K562 (cell line): Measurements from ENCODE around the gene GTF2A1L. TPM values are rescaled to one million over a fixed set of nuclear protein-coding genes. Genes with fewer than 3 reads are reported as not detected.

Source experiments
- ATAC-seq: fragments of 200-7000 bp; cut with Tn5 transposase; 3 replicates; pipeline ENCODE4 v1.9.1; 2020; ENCODE audit warnings: moderate library complexity
- BruUV-seq: library from RNA; stranded (reverse); fragments of 400-500 nt; replicated peaks from 2 replicates; lab custom pipeline; 2021; lab: Mats Ljungman, UMichigan
- CTCF ChIA-PET: fragments of 300-600 bp; formaldehyde crosslinking; extraction: SDS; loops from one replicate; lab custom pipeline; 2021; ENCODE audit warnings: low intra/inter-chr PET ratio; lab: Yijun Ruan, JAX
- POLR2A ChIA-PET: fragments of 300-600, 350-650 bp; sonication (Branson Sonifier 250); formaldehyde crosslinking; extraction: SDS; loops from one replicate; lab custom pipeline; 2021; ENCODE audit warnings: antibody characterized with exemption, inconsistent platforms; lab: Yijun Ruan, JAX
- DNase-seq, 4 experiments: peaks; one replicate each; pipeline versions ENCODE4 v3.0.0 to v3.0.0-alpha.2; 2011 to 2018; ENCODE audit warnings: low spot score in 3 of 4, mixed read lengths in 3 of 4; ENCODE audit errors: extremely low read depth in 1 of 4
- FAIRE-seq: peaks from 2 replicates; lab custom pipeline; 2011; peaks lifted over from hg19 to GRCh38; lab: Jason Lieb, UNC
- H2AFZ ChIP-seq: 2 replicates; pipeline ENCODE4 v1.6.0; 2011; ENCODE audit warnings: low read depth, low read length, control low read depth, inconsistent platforms
- H3K27ac ChIP-seq: fragments of 200-600 bp; 3 replicates; pipeline ENCODE4 v1.8.0; 2011; ENCODE audit warnings: low read depth, mild to moderate bottlenecking, control low read depth, inconsistent platforms, low read length, moderate library complexity, mixed read lengths; ENCODE audit errors: extremely low read depth
- H3K27me3 ChIP-seq, 2 experiments: fragments of 300-600 bp in 1 of 2; 2 replicates in 1 of 2; 3 replicates in 1 of 2; pipeline versions ENCODE4 v1.6.0 to v1.8.0; 2011; ENCODE audit warnings: inconsistent platforms in 2 of 2, low read length in 2 of 2, mild to moderate bottlenecking in 1 of 2, mixed read lengths in 1 of 2, moderate library complexity in 1 of 2; ENCODE audit not compliant: control insufficient read depth in 2 of 2, insufficient read depth in 2 of 2
- H3K36me3 ChIP-seq: fragments of 300-600 bp; 3 replicates; pipeline ENCODE4 v1.8.0; 2011; ENCODE audit warnings: mild to moderate bottlenecking, low read length, inconsistent platforms; ENCODE audit not compliant: control insufficient read depth, insufficient read depth
- H3K4me1 ChIP-seq, 2 experiments: fragments of 200-600 bp in 1 of 2; replicated peaks in 1 of 2; 2 replicates in 1 of 2; 3 replicates in 1 of 2; pipeline versions ENCODE4 v1.5.1 to v1.8.0; 2011; ENCODE audit warnings: inconsistent platforms in 2 of 2, low read length in 2 of 2, mild to moderate bottlenecking in 1 of 2, mixed read lengths in 1 of 2, moderate library complexity in 1 of 2; ENCODE audit not compliant: control insufficient read depth in 2 of 2, insufficient read depth in 2 of 2
- H3K4me2 ChIP-seq: 2 replicates; pipeline ENCODE4 v1.6.1; 2011; ENCODE audit warnings: low read length, control low read depth, inconsistent platforms, mixed read lengths; ENCODE audit not compliant: insufficient read depth
- H3K4me3 ChIP-seq: fragments of 200-600 bp; sonication (generic), shearing (Covaris generic); 2 replicates; pipeline ENCODE4 v1.5.1; 2016; ENCODE audit warnings: control low read depth, inconsistent platforms
- H3K79me2 ChIP-seq: fragments of 200-600 bp; 3 replicates; pipeline ENCODE4 v1.8.0; 2011; ENCODE audit warnings: low read length, inconsistent platforms; ENCODE audit not compliant: control insufficient read depth, insufficient read depth
- H3K9ac ChIP-seq, 2 experiments: 2 replicates each; pipeline versions ENCODE4 v1.6.0 to v1.6.1; 2011; ENCODE audit warnings: low read depth in 2 of 2, low read length in 2 of 2, control low read depth in 1 of 2, inconsistent platforms in 1 of 2, mild to moderate bottlenecking in 1 of 2, mixed read lengths in 1 of 2; ENCODE audit not compliant: insufficient read depth in 1 of 2
- H3K9me1 ChIP-seq: one replicate; pipeline ENCODE4 v1.6.0; 2011; ENCODE audit warnings: inconsistent platforms, mild to moderate bottlenecking, low read length, moderate library complexity; ENCODE audit not compliant: control insufficient read depth, insufficient read depth
- H3K9me3 ChIP-seq: replicated peaks from 2 replicates; pipeline ENCODE4 v1.5.1; 2011; ENCODE audit warnings: low read depth, low read length, inconsistent platforms; ENCODE audit not compliant: control insufficient read depth, insufficient read depth
- H4K20me1 ChIP-seq: replicated peaks from 2 replicates; pipeline ENCODE4 v1.6.1; 2011; ENCODE audit warnings: low read length, inconsistent platforms, mixed read lengths; ENCODE audit not compliant: control insufficient read depth, insufficient read depth
- CBFA2T2 ChIP-seq: fragments of 450-650 bp; conservative IDR thresholded peaks from 2 replicates; pipeline ENCODE4 v1.6.1; 2017; ENCODE audit warnings: mild to moderate bottlenecking
- E2F3 ChIP-seq: fragments of 250-450 bp; sonication (Bioruptor Pico); IDR thresholded peaks from 2 replicates; pipeline ENCODE4 v1.4.0; 2020; ENCODE audit warnings: mild to moderate bottlenecking
- ETV1 ChIP-seq: fragments of 450-650 bp; conservative IDR thresholded peaks from 2 replicates; pipeline ENCODE4 v1.6.1; 2016; ENCODE audit warnings: missing genetic modification characterization, control low read depth, low read depth, missing compliant biosample characterization
- HNRNPLL ChIP-seq: fragments of 200-400 bp; formaldehyde crosslinking; IDR thresholded peaks from 2 replicates; pipeline ENCODE4 v1.6.1; 2017; ENCODE audit warnings: low read length, low read depth, mild to moderate bottlenecking; ENCODE audit not compliant: poor library complexity, severe bottlenecking
- NR1H2 ChIP-seq: sonication (generic); formaldehyde crosslinking; IDR thresholded peaks from 2 replicates; pipeline ENCODE4 v1.4.0; 2020; ENCODE audit warnings: mild to moderate bottlenecking, missing genetic modification reagents
- RBM34 ChIP-seq: fragments of 200-400 bp; formaldehyde crosslinking; IDR thresholded peaks from 2 replicates; pipeline ENCODE4 v1.6.1; 2018; ENCODE audit warnings: low read length, borderline replicate concordance; ENCODE audit not compliant: insufficient read depth
- TBL1XR1 ChIP-seq, 2 experiments: IDR thresholded peaks; 2 replicates each; pipeline ENCODE4 v1.6.1; 2012; ENCODE audit warnings: improper control_type of control experiment in 2 of 2, low read length in 2 of 2, mild to moderate bottlenecking in 1 of 2
- ZFPM2 ChIP-seq: fragments of 250-450 bp; sonication (Bioruptor Pico); IDR thresholded peaks from 2 replicates; pipeline ENCODE4 v1.5.1; 2022; ENCODE audit warnings: mild to moderate bottlenecking
- ZNF212 ChIP-seq: fragments of 450-650 bp; formaldehyde crosslinking; IDR thresholded peaks from 2 replicates; pipeline ENCODE4 v1.4.0; 2020; ENCODE audit warnings: mild to moderate bottlenecking
- ZNF785 ChIP-seq: fragments of 250-450 bp; sonication (Bioruptor Pico); IDR thresholded peaks from 2 replicates; pipeline ENCODE4 v1.4.0; 2020; ENCODE audit warnings: mild to moderate bottlenecking
- WGBS: fragments of 100-300 bp; shearing (Covaris generic); methylation state at CpG from one replicate; pipeline ENCODE4 v1.1.6; 2016; ENCODE audit warnings: low coverage, mixed read lengths; ENCODE audit not compliant: insufficient coverage; ENCODE audit errors: missing lambda C conversion rate; 5-methylcytosine and 5-hydroxymethylcytosine counted together
- in situ Hi-C: fragments of 300-500 bp; cut with MboI; formaldehyde crosslinking; loops from 4 replicates; pipeline ENCODE4 v1.15.0; 2018; ENCODE audit warnings: inconsistent platforms, mixed read lengths
- intact Hi-C: fragments of 100-400 bp; cut with micrococcal nuclease; formaldehyde crosslinking; loops from 2 replicates; pipeline ENCODE4 v1.14.2; 2022
- polyA plus RNA-seq, 8 experiments: library from polyadenylated mRNA; depleted of rRNA in 4 of 8; stranded (reverse) in 5 of 8; unstranded in 3 of 8; fragments of >200 nt; fragmentation: Nextera tagmentation in 2 of 8; fragmentation: Illumina TruSeq in 1 of 8; extraction: Ambion mirVana in 2 of 8; extraction: Trizol in 1 of 8; gene quantifications; 2 replicates each; pipeline versions ENCODE4 v1.2.1 to v1.2.3, GENCODE V29; 2011 to 2014; ENCODE audit warnings: inconsistent platforms in 1 of 8, missing spikeins in 1 of 8
- total RNA-seq, 7 experiments: library from RNA; depleted of rRNA in 6 of 7; stranded (reverse); fragments of >200 nt in 6 of 7; fragmentation: Illumina TruSeq in 2 of 7; extraction: Trizol in 2 of 7; gene quantifications; 2 replicates each; pipeline versions ENCODE4 v1.2.1 to v1.2.3, GENCODE V29; 2011 to 2021; ENCODE audit warnings: low replicate concordance in 1 of 7
- TF ChIP-seq, protein P1 (sequence below): fragments of 450-650 bp; conservative IDR thresholded peaks from 2 replicates; pipeline ENCODE4 v1.6.1; 2016; ENCODE audit warnings: missing genetic modification characterization, low read depth, mild to moderate bottlenecking, missing compliant biosample characterization, moderate library complexity
- TF ChIP-seq, protein P2 (sequence below): sonication (generic); formaldehyde crosslinking; IDR thresholded peaks from 2 replicates; pipeline ENCODE4 v1.8.1; 2023; ENCODE audit warnings: missing genetic modification reagents, mild to moderate bottlenecking, borderline replicate concordance
- TF ChIP-seq, protein P3 (sequence below): fragments of 450-650 bp; IDR thresholded peaks from 2 replicates; pipeline ENCODE4 v1.6.1; 2018; ENCODE audit warnings: mild to moderate bottlenecking, low read depth; ENCODE audit not compliant: partially characterized antibody
- TF ChIP-seq, protein P4 (sequence below), 2 experiments: fragments of 450-650 bp in 1 of 2; sonication (generic) in 1 of 2; formaldehyde crosslinking in 1 of 2; IDR thresholded peaks in 1 of 2; conservative IDR thresholded peaks in 1 of 2; 2 replicates each; pipeline versions ENCODE4 v1.6.1 to v1.8.1; 2016 to 2023; ENCODE audit warnings: mild to moderate bottlenecking in 2 of 2, moderate library complexity in 2 of 2, inconsistent platforms in 1 of 2, missing genetic modification reagents in 1 of 2

Gene GTF2A1L
- total and polyA plus RNA-seq, 9 of the 15 experiments (the other 6 are each of a cell fraction or from before 2014, with no cell fraction given): 0.05 to 0.35 (median 0.12) TPM; not detected in 5

DNA sequence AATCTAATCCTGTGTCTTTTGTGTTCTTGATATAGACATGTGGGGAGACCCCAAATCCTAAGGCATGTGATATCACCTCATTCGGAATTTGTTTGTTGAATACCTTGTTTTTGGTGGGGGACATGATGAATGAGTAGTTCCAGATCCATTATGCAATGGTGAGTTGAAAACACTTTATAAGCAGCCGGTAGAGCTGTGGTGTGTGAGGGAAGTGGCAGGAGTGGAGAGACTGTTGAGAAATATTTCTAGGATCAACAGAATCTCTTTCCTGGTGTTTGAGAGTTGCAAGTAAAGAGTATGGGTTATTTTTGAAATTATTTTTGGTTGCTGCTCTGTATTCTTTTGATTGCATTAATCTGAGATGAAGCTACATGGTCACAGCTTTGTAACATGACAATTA, 103.5 kb downstream of the GTF2A1L start:
- Histone ChIP-seq H4K20me1 (no peaks in the 10 kb centered on the region), H3K9me3 (no peaks in the 10 kb centered on the region), H3K79me2 (no peaks in the 10 kb centered on the region), H3K36me3 (no peaks in the 10 kb centered on the region), H3K4me2 (no peak overlapping the region), H3K4me3 (no peak overlapping the region), H3K4me1 (peaks cover 0 to 3% of the 10 kb centered on the region in 2 experiments; a peak in 1 of 5 replicates), H3K27ac (no peak overlapping the region), H2AFZ (no peak overlapping the region), H3K27me3 (no peaks in the 10 kb centered on the region), H3K9ac (no peak overlapping the region), H3K9me1 (no peaks in the 10 kb centered on the region)
- FAIRE-seq (no peak), ATAC-seq (no peak), DNase-seq (no peak)
- no TSS peak for BruUV-seq
- in situ Hi-C loops: no loop called here
- intact Hi-C loops: no loop called here
- ChIA-PET POLR2A (interaction anchor here (0.6 kb wide), 1 partner anchor 39 kb away, joined by 3 read pairs; no protein-coding TSS in a partner anchor), CTCF (no interaction called here)
- 0% methylated on average over 2 of the region's 2 CpGs for WGBS
- TF ChIP-seq, protein P1, sequence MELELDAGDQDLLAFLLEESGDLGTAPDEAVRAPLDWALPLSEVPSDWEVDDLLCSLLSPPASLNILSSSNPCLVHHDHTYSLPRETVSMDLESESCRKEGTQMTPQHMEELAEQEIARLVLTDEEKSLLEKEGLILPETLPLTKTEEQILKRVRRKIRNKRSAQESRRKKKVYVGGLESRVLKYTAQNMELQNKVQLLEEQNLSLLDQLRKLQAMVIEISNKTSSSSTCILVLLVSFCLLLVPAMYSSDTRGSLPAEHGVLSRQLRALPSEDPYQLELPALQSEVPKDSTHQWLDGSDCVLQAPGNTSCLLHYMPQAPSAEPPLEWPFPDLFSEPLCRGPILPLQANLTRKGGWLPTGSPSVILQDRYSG (tag): no peak
- TF ChIP-seq, protein P2, sequence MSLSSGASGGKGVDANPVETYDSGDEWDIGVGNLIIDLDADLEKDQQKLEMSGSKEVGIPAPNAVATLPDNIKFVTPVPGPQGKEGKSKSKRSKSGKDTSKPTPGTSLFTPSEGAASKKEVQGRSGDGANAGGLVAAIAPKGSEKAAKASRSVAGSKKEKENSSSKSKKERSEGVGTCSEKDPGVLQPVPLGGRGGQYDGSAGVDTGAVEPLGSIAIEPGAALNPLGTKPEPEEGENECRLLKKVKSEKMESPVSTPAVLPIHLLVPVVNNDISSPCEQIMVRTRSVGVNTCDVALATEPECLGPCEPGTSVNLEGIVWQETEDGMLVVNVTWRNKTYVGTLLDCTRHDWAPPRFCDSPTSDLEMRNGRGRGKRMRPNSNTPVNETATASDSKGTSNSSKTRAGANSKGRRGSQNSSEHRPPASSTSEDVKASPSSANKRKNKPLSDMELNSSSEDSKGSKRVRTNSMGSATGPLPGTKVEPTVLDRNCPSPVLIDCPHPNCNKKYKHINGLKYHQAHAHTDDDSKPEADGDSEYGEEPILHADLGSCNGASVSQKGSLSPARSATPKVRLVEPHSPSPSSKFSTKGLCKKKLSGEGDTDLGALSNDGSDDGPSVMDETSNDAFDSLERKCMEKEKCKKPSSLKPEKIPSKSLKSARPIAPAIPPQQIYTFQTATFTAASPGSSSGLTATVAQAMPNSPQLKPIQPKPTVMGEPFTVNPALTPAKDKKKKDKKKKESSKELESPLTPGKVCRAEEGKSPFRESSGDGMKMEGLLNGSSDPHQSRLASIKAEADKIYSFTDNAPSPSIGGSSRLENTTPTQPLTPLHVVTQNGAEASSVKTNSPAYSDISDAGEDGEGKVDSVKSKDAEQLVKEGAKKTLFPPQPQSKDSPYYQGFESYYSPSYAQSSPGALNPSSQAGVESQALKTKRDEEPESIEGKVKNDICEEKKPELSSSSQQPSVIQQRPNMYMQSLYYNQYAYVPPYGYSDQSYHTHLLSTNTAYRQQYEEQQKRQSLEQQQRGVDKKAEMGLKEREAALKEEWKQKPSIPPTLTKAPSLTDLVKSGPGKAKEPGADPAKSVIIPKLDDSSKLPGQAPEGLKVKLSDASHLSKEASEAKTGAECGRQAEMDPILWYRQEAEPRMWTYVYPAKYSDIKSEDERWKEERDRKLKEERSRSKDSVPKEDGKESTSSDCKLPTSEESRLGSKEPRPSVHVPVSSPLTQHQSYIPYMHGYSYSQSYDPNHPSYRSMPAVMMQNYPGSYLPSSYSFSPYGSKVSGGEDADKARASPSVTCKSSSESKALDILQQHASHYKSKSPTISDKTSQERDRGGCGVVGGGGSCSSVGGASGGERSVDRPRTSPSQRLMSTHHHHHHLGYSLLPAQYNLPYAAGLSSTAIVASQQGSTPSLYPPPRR: no peak
- TF ChIP-seq NR1H2 (CRISPR knock-in tag): no peak
- TF ChIP-seq ETV1: no peak
- TF ChIP-seq ZFPM2 (CRISPR knock-in tag): no peak
- no peak for TF ChIP-seq RBM34
- TF ChIP-seq, protein P3, sequence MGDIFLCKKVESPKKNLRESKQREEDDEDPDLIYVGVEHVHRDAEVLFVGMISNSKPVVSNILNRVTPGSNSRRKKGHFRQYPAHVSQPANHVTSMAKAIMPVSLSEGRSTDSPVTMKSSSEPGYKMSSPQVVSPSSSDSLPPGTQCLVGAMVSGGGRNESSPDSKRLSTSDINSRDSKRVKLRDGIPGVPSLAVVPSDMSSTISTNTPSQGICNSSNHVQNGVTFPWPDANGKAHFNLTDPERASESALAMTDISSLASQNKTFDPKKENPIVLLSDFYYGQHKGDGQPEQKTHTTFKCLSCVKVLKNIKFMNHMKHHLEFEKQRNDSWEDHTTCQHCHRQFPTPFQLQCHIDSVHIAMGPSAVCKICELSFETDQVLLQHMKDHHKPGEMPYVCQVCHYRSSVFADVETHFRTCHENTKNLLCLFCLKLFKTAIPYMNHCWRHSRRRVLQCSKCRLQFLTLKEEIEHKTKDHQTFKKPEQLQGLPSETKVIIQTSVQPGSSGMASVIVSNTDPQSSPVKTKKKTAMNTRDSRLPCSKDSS: no peak
- TF ChIP-seq, protein P4, sequence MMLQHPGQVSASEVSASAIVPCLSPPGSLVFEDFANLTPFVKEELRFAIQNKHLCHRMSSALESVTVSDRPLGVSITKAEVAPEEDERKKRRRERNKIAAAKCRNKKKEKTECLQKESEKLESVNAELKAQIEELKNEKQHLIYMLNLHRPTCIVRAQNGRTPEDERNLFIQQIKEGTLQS (IDR thresholded peaks at IDR 0.05): no peak
- TF ChIP-seq, protein P4 (CRISPR knock-in tag; conservative IDR thresholded peaks at IDR 0.05): no peak
- no peak for TF ChIP-seq ZNF212
- no peak for TF ChIP-seq HNRNPLL
- no peak for TF ChIP-seq CBFA2T2
- TF ChIP-seq ZNF785 (CRISPR knock-in tag): no peak
- no peak for TF ChIP-seq TBL1XR1 (IDR thresholded peaks at IDR 0.05; ENCODE audit: low read length in 2 of 2)
- TF ChIP-seq E2F3 (CRISPR knock-in tag): no peak
